ENCODE results near the gene PAWR. TPM values are rescaled to one million over a fixed set of nuclear protein-coding genes. Genes with fewer than 3 reads are reported as not detected.

PAWR gene
- total and polyA plus RNA-seq, 2 of the 13 experiments (the other 11 are each of a cell fraction or from before 2014, with no cell fraction given), result 29.1 to 36.1 TPM

DNA sequence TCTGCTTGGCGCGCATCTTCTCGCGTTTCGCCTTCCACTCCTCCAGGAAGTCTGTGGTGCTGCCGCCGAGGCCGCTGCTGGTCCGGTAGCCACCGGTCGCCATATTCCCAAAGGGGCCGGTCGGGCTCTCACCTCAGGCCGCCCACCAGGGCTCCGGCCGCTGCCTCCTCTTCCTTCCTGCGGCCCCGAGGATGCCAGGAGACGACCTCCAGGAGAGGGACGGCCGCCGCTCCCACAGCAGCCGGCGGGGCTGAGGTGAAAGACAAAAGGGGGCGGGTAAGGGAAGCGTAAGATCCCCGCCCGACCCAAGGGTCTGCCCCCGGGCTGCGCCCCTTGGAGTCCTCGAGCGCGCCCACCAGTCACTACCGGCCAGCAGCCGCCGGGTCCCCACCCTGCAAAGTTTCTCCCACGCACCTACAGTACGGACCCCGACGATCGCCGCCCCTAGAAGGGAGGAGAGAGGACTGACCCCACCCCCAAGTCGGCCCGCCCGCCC is 574 bp downstream of the PAWR start (continued):
- TF ChIP-seq ZNF407 (CRISPR knock-in tag; IDR thresholded peaks at IDR 0.05; ENCODE audit: not compliant biosample characterization) (no peak), TOPORS (CRISPR knock-in tag; IDR thresholded peaks at IDR 0.05) (0 out of 2 replicates have a peak, but pooled peaks have one; percentile 6), ZNF781 (CRISPR knock-in tag; IDR thresholded peaks at IDR 0.05; ENCODE audit: borderline replicate concordance, not compliant biosample characterization) (peak; percentile 24), XBP1 (CRISPR knock-in tag; IDR thresholded peaks at IDR 0.05) (no peak), HDAC1 (CRISPR knock-in tag; IDR thresholded peaks at IDR 0.05) (peak; percentile 9), DBP (CRISPR knock-in tag; IDR thresholded peaks at IDR 0.05; ENCODE audit: not compliant biosample characterization) (no peak), MXD1 (CRISPR knock-in tag; IDR thresholded peaks at IDR 0.05) (no peak), TBP (CRISPR knock-in tag; IDR thresholded peaks at IDR 0.05) (no peak), DMAP1 (CRISPR knock-in tag; IDR thresholded peaks at IDR 0.05) (0 out of 2 replicates have a peak, but pooled peaks have one; percentile 4), ZSCAN21 (CRISPR knock-in tag; IDR thresholded peaks at IDR 0.05; ENCODE audit: borderline replicate concordance) (no peak), ZNF44 (CRISPR knock-in tag; IDR thresholded peaks at IDR 0.05) (peak; percentile 36; the same call in 1 of the 2 replicates), SMARCE1 (IDR thresholded peaks at IDR 0.05; ENCODE audit: borderline replicate concordance) (no peak), MXI1 (IDR thresholded peaks at IDR 0.05; ENCODE audit: borderline replicate concordance, low read depth, low read length) (0 out of 3 replicates have a peak, but pooled peaks have one; percentile 19), STAT5B (CRISPR knock-in tag; IDR thresholded peaks at IDR 0.05) (no peak), ARID3A (IDR thresholded peaks at IDR 0.05; ENCODE audit: low read depth, low read length) (no peak), KDM3A (CRISPR knock-in tag; IDR thresholded peaks at IDR 0.05; ENCODE audit: low read depth) (no peak), SSRP1 (CRISPR knock-in tag; IDR thresholded peaks at IDR 0.05) (no peak)
- TF ChIP-seq, protein P1, sequence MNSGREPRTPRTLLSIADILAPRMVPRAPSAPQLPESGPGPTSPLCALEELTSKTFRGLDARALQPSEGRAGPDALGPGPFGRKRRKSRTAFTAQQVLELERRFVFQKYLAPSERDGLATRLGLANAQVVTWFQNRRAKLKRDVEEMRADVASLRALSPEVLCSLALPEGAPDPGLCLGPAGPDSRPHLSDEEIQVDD (CRISPR knock-in tag; IDR thresholded peaks at IDR 0.05; ENCODE audit: borderline replicate concordance), result no peak
